H9 (cell line): ENCODE data around the gene PES1. TPM values are rescaled to one million over a fixed set of nuclear protein-coding genes. Genes with fewer than 3 reads are reported as not detected.

Experiments
- DNase-seq: peaks from one replicate; pipeline ENCODE4 v3.0.0-alpha.2; 2017
- H2AFZ ChIP-seq: one replicate; pipeline ENCODE4 v1.6.1; 2013; ENCODE audit warnings: mild to moderate bottlenecking, low read length, control low read depth, moderate library complexity
- H2AK5ac ChIP-seq: 2 replicates; pipeline ENCODE4 v1.6.1; 2013; ENCODE audit warnings: low read length, control low read depth, mixed read lengths; ENCODE audit not compliant: insufficient read length
- H2BK120ac ChIP-seq: one replicate; pipeline ENCODE4 v1.6.1; 2013; ENCODE audit warnings: low read depth, mild to moderate bottlenecking, low read length, control low read depth, inconsistent platforms; ENCODE audit not compliant: poor library complexity, severe bottlenecking
- H2BK12ac ChIP-seq: 2 replicates; pipeline ENCODE4 v1.6.1; 2013; ENCODE audit warnings: low read length, control low read depth, mixed read lengths, low read depth; ENCODE audit not compliant: insufficient read length
- H2BK15ac ChIP-seq: 2 replicates; pipeline ENCODE4 v1.6.1; 2013; ENCODE audit warnings: low read depth, low read length, control low read depth
- H2BK20ac ChIP-seq: one replicate; pipeline ENCODE4 v1.6.1; 2013; ENCODE audit warnings: low read depth, mild to moderate bottlenecking, low read length, control low read depth, inconsistent platforms; ENCODE audit not compliant: poor library complexity, severe bottlenecking
- H2BK5ac ChIP-seq: 2 replicates; pipeline ENCODE4 v1.6.1; 2013; ENCODE audit warnings: low read length, control low read depth, mixed read lengths; ENCODE audit not compliant: insufficient read length
- H3K14ac ChIP-seq: 2 replicates; pipeline ENCODE4 v1.6.1; 2013; ENCODE audit warnings: low read length, control low read depth; ENCODE audit not compliant: insufficient read depth
- H3K18ac ChIP-seq: 2 replicates; pipeline ENCODE4 v1.6.1; 2013; ENCODE audit warnings: low read depth, mild to moderate bottlenecking, mixed read lengths, low read length, control low read depth; ENCODE audit not compliant: insufficient read length
- H3K23ac ChIP-seq: 2 replicates; pipeline ENCODE4 v1.6.1; 2013; ENCODE audit warnings: low read length, control low read depth, mixed read lengths, low read depth; ENCODE audit not compliant: insufficient read length
- H3K23me2 ChIP-seq: 2 replicates; pipeline ENCODE4 v1.6.1; 2013; ENCODE audit warnings: low read depth, mild to moderate bottlenecking, mixed read lengths, low read length, control low read depth; ENCODE audit not compliant: insufficient read length, poor library complexity, severe bottlenecking
- H3K27ac ChIP-seq: 2 replicates; pipeline ENCODE4 v1.5.1; 2013; ENCODE audit warnings: low read length, control low read depth, mixed read lengths, low read depth; ENCODE audit not compliant: insufficient read length
- H3K27me3 ChIP-seq: 2 replicates; pipeline ENCODE4 v1.6.1; 2013; ENCODE audit warnings: low read length, control low read depth, inconsistent platforms; ENCODE audit not compliant: insufficient read depth
- H3K4ac ChIP-seq: 2 replicates; pipeline ENCODE4 v1.6.1; 2013; ENCODE audit warnings: low read depth, mild to moderate bottlenecking, control low read depth, inconsistent platforms, low read length, moderate library complexity
- H3K4me1 ChIP-seq: 2 replicates; pipeline ENCODE4 v1.6.1; 2013; ENCODE audit warnings: low read length, control low read depth, inconsistent platforms; ENCODE audit not compliant: insufficient read depth
- H3K4me2 ChIP-seq: 2 replicates; pipeline ENCODE4 v1.6.1; 2013; ENCODE audit warnings: low read length, control low read depth, mixed read lengths; ENCODE audit not compliant: insufficient read length, insufficient read depth
- H3K56ac ChIP-seq: 2 replicates; pipeline ENCODE4 v1.6.1; 2013; ENCODE audit warnings: low read depth, mild to moderate bottlenecking, mixed read lengths, low read length, control low read depth; ENCODE audit not compliant: insufficient read length
- H3K79me1 ChIP-seq: 2 replicates; pipeline ENCODE4 v1.6.1; 2013; ENCODE audit warnings: low read depth, mild to moderate bottlenecking, moderate library complexity, low read length, control low read depth, inconsistent platforms; ENCODE audit not compliant: insufficient read depth, poor library complexity, severe bottlenecking
- H3K79me2 ChIP-seq: 2 replicates; pipeline ENCODE4 v1.6.1; 2013; ENCODE audit warnings: low read length, control low read depth, inconsistent platforms; ENCODE audit not compliant: insufficient read depth
- H3K9ac ChIP-seq: 2 replicates; pipeline ENCODE4 v1.6.1; 2013; ENCODE audit warnings: low read length, control low read depth, mixed read lengths; ENCODE audit not compliant: insufficient read length; ENCODE audit errors: extremely low read depth
- H3K9me3 ChIP-seq: one replicate; pipeline ENCODE4 v1.6.1; 2013; ENCODE audit warnings: low read depth, low read length, inconsistent platforms; ENCODE audit not compliant: control insufficient read depth
- H3T11ph ChIP-seq: one replicate; pipeline ENCODE4 v1.6.1; 2013; ENCODE audit warnings: mild to moderate bottlenecking, low read length, control low read depth, inconsistent platforms
- H4K20me1 ChIP-seq: one replicate; pipeline ENCODE4 v1.6.1; 2013; ENCODE audit not compliant: control insufficient read depth, insufficient read length, insufficient read depth
- H4K5ac ChIP-seq: 2 replicates; pipeline ENCODE4 v1.6.1; 2013; ENCODE audit warnings: low read depth, mild to moderate bottlenecking, mixed read lengths, low read length, control low read depth; ENCODE audit not compliant: insufficient read length
- H4K8ac ChIP-seq: replicated peaks from 2 replicates; pipeline ENCODE4 v1.6.1; 2013; ENCODE audit warnings: low read length, control low read depth, mixed read lengths, low read depth; ENCODE audit not compliant: insufficient read length
- H4K91ac ChIP-seq: 2 replicates; pipeline ENCODE4 v1.6.1; 2013; ENCODE audit warnings: low read depth, mild to moderate bottlenecking, moderate library complexity, mixed read lengths, low read length, control low read depth; ENCODE audit not compliant: insufficient read length
- H3K27ac Mint-ChIP-seq, 3 experiments: 2 replicates in 2 of 3; 3 replicates in 1 of 3; pipeline ENCODE4 v1.8.0; 2020 to 2021; ENCODE audit warnings: mixed read lengths in 3 of 3, mild to moderate bottlenecking in 1 of 3, moderate library complexity in 1 of 3
- H3K27me3 Mint-ChIP-seq: 2 replicates; pipeline ENCODE4 v1.8.0; 2021; ENCODE audit warnings: low read depth, mild to moderate bottlenecking, moderate library complexity, mixed read lengths
- H3K36me3 Mint-ChIP-seq, 3 experiments: 2 replicates in 2 of 3; 3 replicates in 1 of 3; pipeline ENCODE4 v1.8.0; 2020 to 2021; ENCODE audit warnings: low read depth in 3 of 3, mixed read lengths in 3 of 3; ENCODE audit not compliant: insufficient read depth in 1 of 3
- H3K4me1 Mint-ChIP-seq, 2 experiments: 2 replicates each; pipeline ENCODE4 v1.8.0; 2020; ENCODE audit warnings: mixed read lengths in 2 of 2
- H3K4me3 Mint-ChIP-seq, 2 experiments: 2 replicates in 1 of 2; 3 replicates in 1 of 2; pipeline ENCODE4 v1.8.0; 2020 to 2021; ENCODE audit warnings: mild to moderate bottlenecking in 2 of 2, mixed read lengths in 2 of 2, moderate library complexity in 1 of 2
- H3K9me3 Mint-ChIP-seq, 2 experiments: 2 replicates in 1 of 2; 3 replicates in 1 of 2; pipeline ENCODE4 v1.8.0; 2020; ENCODE audit warnings: mild to moderate bottlenecking in 2 of 2, mixed read lengths in 2 of 2, moderate library complexity in 1 of 2
- WGBS: extraction: QIAGEN DNeasy Blood & Tissue Kit; methylation state at CpG from one replicate; pipeline ENCODE4 v1.1.7; 2013; ENCODE audit warnings: missing lambda C conversion rate, low lambda C conversion rate, mixed read lengths; ENCODE audit not compliant: insufficient read length; ENCODE audit errors: extremely low coverage; 5-methylcytosine and 5-hydroxymethylcytosine counted together
- total RNA-seq: library from RNA; stranded (reverse); gene quantifications from 2 replicates; pipeline ENCODE4 v1.2.1, GENCODE V29; 2021
- TF ChIP-seq, protein P1 (sequence below): fragments of 200-600 bp; sonication (generic); conservative IDR thresholded peaks from 3 replicates; pipeline ENCODE4 v1.8.0; 2021; ENCODE audit warnings: antibody characterized with exemption, mild to moderate bottlenecking

PES1 gene
- total RNA-seq, 1 experiment from 2014 or later: 133 TPM

DNA sequence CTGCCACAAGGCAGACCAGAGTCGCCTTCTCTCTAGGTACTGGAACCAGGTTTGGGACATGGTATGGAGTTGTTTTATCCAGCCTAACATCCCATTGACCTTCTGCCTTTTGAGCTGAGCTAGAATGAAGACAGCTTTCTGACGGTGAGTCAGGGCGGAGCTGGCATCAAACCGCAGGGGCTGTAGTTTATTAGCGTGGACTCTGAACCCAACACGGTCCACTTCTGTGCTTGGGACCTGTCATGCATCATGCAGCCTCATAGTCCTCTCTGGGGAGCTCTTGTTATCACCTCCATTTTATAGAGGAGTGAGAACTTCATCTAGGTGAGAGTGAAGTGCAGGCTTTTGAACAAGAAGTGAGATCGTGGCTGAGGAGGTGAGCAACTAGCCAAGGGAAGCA, 25.6 kb downstream of the PES1 start:
- H3K14ac ChIP-seq: no peak overlapping the region

More for the DNA sequence above, 25.6 kb downstream of the PES1 start:
- Histone ChIP-seq H2AFZ (no peak overlapping the region), H3K79me1 (no peaks in the 10 kb centered on the region), H3T11ph (no peak overlapping the region), H4K20me1 (no peaks in the 10 kb centered on the region), H4K5ac (no peak overlapping the region), H3K9ac (no peak overlapping the region), H3K79me2 (no peaks in the 10 kb centered on the region), H3K4me2 (no peak overlapping the region), H4K8ac (no peak overlapping the region), H3K23ac (no peak overlapping the region), H3K9me3 (no peaks in the 10 kb centered on the region), H4K91ac (no peak overlapping the region), H3K23me2 (no peaks in the 10 kb centered on the region), H3K56ac (no peak overlapping the region), H3K27ac (no peak overlapping the region), H3K4me1 (no peaks in the 10 kb centered on the region), H2AK5ac (no peak overlapping the region), H2BK12ac (no peak overlapping the region), H2BK120ac (no peak overlapping the region), H2BK20ac (no peak overlapping the region), H3K18ac (no peak overlapping the region), H2BK15ac (no peak overlapping the region), H2BK5ac (no peak overlapping the region), H3K4ac (no peak overlapping the region), H3K27me3 (no peaks in the 10 kb centered on the region)
- peaks cover 0 to 2% (median 0%) of the 10 kb centered on the region in 3 experiments; a peak in 1 of 7 replicates for H3K36me3 Mint-ChIP-seq
- WGBS: no CpG with 5 or more reads among the region's 7 CpGs
- H3K4me3 Mint-ChIP-seq: no peak overlapping the region
- H3K27ac Mint-ChIP-seq: no peak overlapping the region
- peaks cover 25 to 26% of the 10 kb centered on the region in 2 experiments for H3K4me1 Mint-ChIP-seq
- H3K9me3 Mint-ChIP-seq: no peaks in the 10 kb centered on the region
- TF ChIP-seq, protein P1, sequence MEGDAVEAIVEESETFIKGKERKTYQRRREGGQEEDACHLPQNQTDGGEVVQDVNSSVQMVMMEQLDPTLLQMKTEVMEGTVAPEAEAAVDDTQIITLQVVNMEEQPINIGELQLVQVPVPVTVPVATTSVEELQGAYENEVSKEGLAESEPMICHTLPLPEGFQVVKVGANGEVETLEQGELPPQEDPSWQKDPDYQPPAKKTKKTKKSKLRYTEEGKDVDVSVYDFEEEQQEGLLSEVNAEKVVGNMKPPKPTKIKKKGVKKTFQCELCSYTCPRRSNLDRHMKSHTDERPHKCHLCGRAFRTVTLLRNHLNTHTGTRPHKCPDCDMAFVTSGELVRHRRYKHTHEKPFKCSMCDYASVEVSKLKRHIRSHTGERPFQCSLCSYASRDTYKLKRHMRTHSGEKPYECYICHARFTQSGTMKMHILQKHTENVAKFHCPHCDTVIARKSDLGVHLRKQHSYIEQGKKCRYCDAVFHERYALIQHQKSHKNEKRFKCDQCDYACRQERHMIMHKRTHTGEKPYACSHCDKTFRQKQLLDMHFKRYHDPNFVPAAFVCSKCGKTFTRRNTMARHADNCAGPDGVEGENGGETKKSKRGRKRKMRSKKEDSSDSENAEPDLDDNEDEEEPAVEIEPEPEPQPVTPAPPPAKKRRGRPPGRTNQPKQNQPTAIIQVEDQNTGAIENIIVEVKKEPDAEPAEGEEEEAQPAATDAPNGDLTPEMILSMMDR: no peak
- peaks cover 3% of the 10 kb centered on the region for H3K27me3 Mint-ChIP-seq
- DNase-seq: no peak
